GM19455 (cell line): ENCODE measurements around the gene MYO18B.

ENCODE experiments used
- ATAC-seq: cut with Tn5 transposase; IDR thresholded peaks from one replicate; pipeline ENCODE4 v1.9.1; 2021; ENCODE audit not compliant: unreplicated experiment

The MYO18B gene

GRCh38 chr22:25935266-25936058 lies 193.5 kb downstream of the MYO18B start:
- no peak for ATAC-seq

GRCh38 chr22:25938151-25938550 lies 196.2 kb downstream of the MYO18B start:
- no peak for ATAC-seq

DNA sequence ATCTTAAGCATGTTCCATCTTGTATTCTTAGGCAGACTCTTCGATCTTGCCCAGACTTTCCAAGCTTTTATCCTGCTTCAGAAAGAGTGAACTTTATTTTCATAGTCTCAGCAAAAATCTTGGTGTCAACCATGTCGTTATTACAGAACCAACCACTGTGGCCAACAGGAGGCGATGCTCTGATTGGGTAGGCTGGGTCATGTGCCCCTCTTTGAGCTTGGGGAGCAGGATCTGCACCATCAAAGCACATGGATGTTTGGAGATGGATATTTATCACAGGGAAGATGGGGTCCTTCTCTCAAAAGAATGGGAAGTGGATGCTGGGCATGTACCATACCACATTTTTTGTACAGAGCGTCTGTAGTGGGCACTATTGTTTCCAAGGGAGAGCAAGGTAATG lies 197.4 kb downstream of the MYO18B start:
- no peak for ATAC-seq

DNA sequence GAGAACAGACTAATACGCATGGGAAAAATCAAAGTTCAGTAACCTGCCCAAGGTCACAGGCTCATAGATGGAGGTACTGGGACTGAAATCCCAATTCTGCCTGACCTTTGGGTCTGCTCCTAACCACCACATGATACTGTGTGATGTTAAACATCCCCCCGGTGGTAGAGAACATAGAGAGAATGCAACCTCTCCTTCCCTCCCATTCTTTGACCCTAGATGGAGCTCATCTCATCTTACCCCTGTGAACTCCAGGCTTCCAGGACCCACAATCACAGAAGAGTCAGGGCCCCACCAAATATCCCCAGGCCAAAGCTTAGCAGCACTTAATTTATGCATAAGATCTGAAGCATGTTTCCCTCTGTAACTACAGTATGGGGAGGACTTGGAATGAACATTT lies 198.5 kb downstream of the MYO18B start:
- no peak for ATAC-seq

DNA sequence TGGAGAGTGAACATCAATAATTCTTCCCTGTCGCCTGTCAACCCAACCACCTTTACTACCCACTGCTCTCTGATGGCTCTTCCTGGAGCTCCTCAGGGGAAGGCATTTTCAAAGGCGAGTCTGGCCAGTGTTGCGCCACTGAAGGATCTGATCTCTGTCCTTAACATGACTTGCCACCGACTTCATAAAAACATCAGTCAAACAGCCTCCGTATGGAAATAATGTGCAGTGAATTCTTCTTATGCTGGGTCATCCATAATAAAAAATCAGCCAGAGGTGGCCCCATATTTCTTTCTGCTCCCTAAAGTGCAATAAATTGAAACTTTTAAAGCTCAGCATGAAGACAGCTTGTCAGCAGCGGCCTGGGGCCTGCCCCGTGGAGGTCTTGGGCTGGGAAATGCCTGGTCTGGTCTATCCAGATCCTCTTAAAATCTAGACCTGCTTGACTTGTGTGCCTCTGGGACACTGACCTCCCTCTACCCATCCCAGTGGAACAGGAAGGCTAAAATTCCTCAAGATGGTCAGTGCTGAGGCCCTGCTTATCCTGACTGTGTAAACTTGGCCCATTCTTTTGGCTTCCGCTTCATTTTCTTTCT lies 199.5 kb downstream of the MYO18B start:
- ATAC-seq: no peak

- no peak for ATAC-seq
Measured at GRCh38 chr22:25942115-25942855, 200.3 kb downstream of the MYO18B start.

DNA sequence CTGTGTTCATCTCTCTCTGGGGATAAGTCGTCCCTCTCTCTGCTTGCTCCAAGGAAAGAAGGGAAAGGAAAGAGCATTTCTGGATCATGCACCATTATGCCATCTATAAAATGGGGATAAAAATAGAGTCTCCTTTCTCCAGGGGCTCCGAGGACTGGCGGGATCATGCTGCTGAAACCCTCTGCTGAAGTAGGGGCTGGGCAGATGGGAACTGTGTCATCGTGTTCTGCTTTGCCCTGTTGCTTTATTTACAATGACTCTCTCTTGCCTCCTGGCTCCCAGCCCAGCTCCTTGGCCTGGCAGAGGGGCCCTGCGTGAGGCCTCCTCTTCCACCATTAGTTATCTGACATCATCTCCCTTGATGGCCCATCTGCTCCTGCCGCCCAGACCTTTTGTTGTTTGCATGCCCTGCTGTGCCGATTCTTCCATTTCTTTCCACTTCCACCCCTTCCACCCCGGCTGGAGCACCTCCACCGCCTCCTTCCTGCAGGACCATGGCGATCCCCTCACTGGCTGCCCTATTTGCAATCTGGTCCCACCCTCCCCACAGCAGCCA lies 200.9 kb downstream of the MYO18B start:
- no peak for ATAC-seq

DNA sequence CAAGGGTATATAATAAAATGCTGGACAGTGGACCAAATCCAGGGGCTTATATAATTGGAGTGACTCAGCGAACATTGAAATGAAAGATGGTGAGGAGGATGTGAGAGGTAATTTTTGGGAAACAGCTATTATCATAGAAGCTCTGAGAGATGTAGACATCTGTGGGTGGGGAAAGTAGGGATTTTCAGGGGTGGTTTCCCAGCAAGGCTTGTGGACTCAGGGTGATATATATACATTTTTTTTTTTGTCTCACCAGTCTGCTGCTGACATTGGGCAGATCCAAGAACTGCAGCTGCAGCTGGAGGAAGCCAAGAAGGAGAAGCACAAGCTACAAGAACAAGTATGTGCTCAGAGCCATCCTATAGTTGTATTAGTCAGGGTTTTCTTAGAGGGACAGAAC lies 208.1 kb downstream of the MYO18B start:
- no peak for ATAC-seq

- ATAC-seq: no peak
Measured at GRCh38 chr22:25953276-25953675, 211.3 kb downstream of the MYO18B start.

DNA sequence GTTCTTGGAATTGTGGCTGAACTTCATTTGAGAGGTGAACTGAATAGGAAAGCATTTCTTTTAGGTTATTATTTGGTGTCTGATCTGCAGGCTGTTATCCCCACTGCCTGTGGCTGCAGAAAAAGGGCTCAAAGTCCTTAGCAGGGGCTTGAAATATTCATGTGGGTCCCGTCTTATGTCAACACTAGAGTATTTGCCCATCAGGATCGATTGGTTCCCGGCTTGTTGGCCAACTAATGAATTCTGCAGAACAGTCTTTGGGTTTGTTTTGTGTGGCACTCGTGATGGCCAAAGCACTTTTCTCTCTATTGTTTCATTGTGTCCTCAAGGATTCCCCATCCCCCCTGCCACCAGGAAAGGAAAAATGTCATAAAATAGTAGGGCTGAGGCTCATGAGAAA lies 211.9 kb downstream of the MYO18B start:
- ATAC-seq: no peak

DNA sequence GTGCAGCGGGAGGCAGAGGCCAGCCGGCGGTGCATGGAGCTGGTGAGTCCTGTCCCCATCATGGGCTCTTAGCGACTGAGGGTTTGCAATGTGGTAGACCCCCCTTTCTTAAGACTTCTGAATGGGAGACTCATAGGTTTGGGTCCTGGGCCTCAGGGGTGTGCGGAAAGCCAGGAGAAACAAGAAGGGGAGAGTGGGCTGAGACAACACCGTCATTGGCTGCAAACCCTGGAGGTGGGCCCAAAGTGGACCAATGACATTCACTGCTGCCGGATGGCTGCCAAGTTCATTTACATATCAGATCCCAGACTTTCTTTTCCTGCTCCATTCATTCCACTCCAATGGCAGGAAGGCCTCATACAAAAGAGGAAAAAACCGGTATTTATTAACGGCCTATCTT lies 213.3 kb downstream of the MYO18B start:
- no peak for ATAC-seq

- ATAC-seq: no peak
Measured at GRCh38 chr22:25956801-25957200, 214.8 kb downstream of the MYO18B start.

- ATAC-seq: no peak
Measured at GRCh38 chr22:25959818-25960774, 218.1 kb downstream of the MYO18B start.

GRCh38 chr22:25961699-25962098 lies 219.7 kb downstream of the MYO18B start:
- no peak for ATAC-seq

GRCh38 chr22:25962711-25963110 lies 220.7 kb downstream of the MYO18B start:
- ATAC-seq: no peak

GRCh38 chr22:25964961-25965730 lies 223.2 kb downstream of the MYO18B start:
- ATAC-seq: no peak

GRCh38 chr22:25966448-25966913 lies 224.5 kb downstream of the MYO18B start:
- ATAC-seq: no peak

DNA sequence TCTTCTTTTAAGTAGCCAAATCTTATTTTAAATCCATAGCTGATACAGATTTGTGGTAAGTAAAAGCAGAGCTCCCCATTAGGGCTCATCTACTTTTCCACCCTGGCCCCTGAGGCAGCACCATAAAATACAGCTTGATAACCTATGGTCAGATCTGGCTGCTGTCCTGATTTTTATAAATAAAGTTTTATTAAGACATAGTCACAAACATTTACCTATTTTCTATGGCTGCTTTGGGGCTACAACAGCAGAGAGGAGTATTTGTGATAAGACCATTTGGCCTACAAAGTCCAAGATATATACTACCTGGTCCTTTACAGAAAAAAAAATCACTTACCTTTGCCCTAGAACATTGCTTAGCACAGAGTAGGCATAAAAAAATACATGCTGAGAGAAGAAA lies 227.3 kb downstream of the MYO18B start:
- no peak for ATAC-seq

- ATAC-seq: no peak
Measured at GRCh38 chr22:25969901-25970300, 227.9 kb downstream of the MYO18B start.
